Body of pancreas (tissue), 4 donors: ENCODE results near the gene BDNF. TPM values are rescaled to one million over a fixed set of nuclear protein-coding genes. Genes with fewer than 3 reads are reported as not detected.

Source experiments
- ATAC-seq: fragments of 150-250 bp; one replicate; pipeline ENCODE4 v1.9.1; 2016
- DNase-seq, 4 donors: peaks; one replicate each; pipeline ENCODE4 v3.0.0-alpha.2; 2019
- H3K27ac ChIP-seq, 4 donors: fragments of 200-600 bp; sonication (generic); 1 replicate in 3 of 4; 2 replicates in 1 of 4; pipeline versions ENCODE4 v1.5.1 to v1.6.1; 2016 to 2019; ENCODE audit warnings: mild to moderate bottlenecking in 1 of 4, mixed read lengths in 1 of 4, moderate library complexity in 1 of 4
- H3K27me3 ChIP-seq, 2 donors: fragments of 200-600 bp; sonication (generic); one replicate each; pipeline ENCODE4 v1.6.0; 2016; ENCODE audit warnings: mild to moderate bottlenecking in 1 of 2
- H3K36me3 ChIP-seq, 2 donors: fragments of 200-600 bp; sonication (generic); replicated peaks in 1 of 2; 2 replicates each; pipeline ENCODE4 v1.5.1; 2016; ENCODE audit warnings: low read depth in 2 of 2; ENCODE audit not compliant: insufficient read depth in 1 of 2
- H3K4me1 ChIP-seq: fragments of 200-600 bp; sonication (generic); one replicate; pipeline ENCODE4 v1.6.0; 2016
- H3K4me3 ChIP-seq, 2 donors: fragments of 200-600 bp; sonication (generic); 1 replicate in 1 of 2; 2 replicates in 1 of 2; pipeline ENCODE4 v1.5.1; 2016 to 2019
- H3K9me3 ChIP-seq, 3 donors: fragments of 200-600 bp; sonication (generic); 1 replicate in 2 of 3; 2 replicates in 1 of 3; pipeline ENCODE4 v1.5.1; 2016
- CTCF ChIP-seq, 7 experiments: fragments of 450-650 bp in 4 of 7; fragments of 200-600 bp in 3 of 7; sonication (generic) in 3 of 7; IDR thresholded peaks; one replicate each; pipeline ENCODE4 v1.5.1; 2016 to 2019; ENCODE audit warnings: antibody characterized with exemption in 7 of 7
- POLR2A ChIP-seq, 3 donors: fragments of 450-650 bp; IDR thresholded peaks; one replicate each; pipeline ENCODE4 v1.6.1; 2016; ENCODE audit warnings: antibody characterized with exemption in 3 of 3, mild to moderate bottlenecking in 2 of 3
- WGBS, 2 donors: methylation state at CpG; one replicate each; pipeline ENCODE4 v1.1.5; 2017; 5-methylcytosine and 5-hydroxymethylcytosine counted together
- intact Hi-C: fragments of 100-400 bp; cut with DNase I; formaldehyde crosslinking; loops from one replicate; pipeline ENCODE4 v1.15.1; 2023
- total RNA-seq, 2 donors: library from RNA; depleted of rRNA; stranded (reverse); fragments of >200 nt; gene quantifications; one replicate each; pipeline ENCODE4 v1.1.0, GENCODE V29; 2016

BDNF gene
- total RNA-seq, 2 donors from 2014 or later, result not detected

- no peaks in the 10 kb centered on the region for H3K9me3 ChIP-seq
- no peak overlapping the region for H3K27ac ChIP-seq
- H3K27me3 ChIP-seq, result no peaks in the 10 kb centered on the region
- 44 to 53% methylated on average over 5 of the region's 5 CpGs for WGBS, 2 donors
- TF ChIP-seq POLR2A (IDR thresholded peaks at IDR 0.05) (no peak), CTCF (IDR thresholded peaks at IDR 0.05) (no peak)
- H3K4me3 ChIP-seq, result no peak overlapping the region
- no peaks in the 10 kb centered on the region for H3K36me3 ChIP-seq
- DNase-seq (no peak), ATAC-seq (no peak)
- intact Hi-C loops, result loop anchor here (10.0 kb wide), 1 partner anchor 1631 kb away; no protein-coding TSS in a partner anchor
- no peaks in the 10 kb centered on the region for H3K4me1 ChIP-seq
Measured at GRCh38 chr11:27693398-27693797, 6.9 kb downstream of the BDNF start.

GRCh38 chr11:27692781-27693180 lies 7.5 kb downstream of the BDNF start:
- TF ChIP-seq POLR2A (IDR thresholded peaks at IDR 0.05) (no peak), CTCF (IDR thresholded peaks at IDR 0.05) (no peak)

GRCh38 chr11:27688076-27688475 lies 12.2 kb downstream of the BDNF start:
- Histone ChIP-seq H3K4me3 (no peak overlapping the region), H3K27ac (no peak overlapping the region), H3K9me3 (no peaks in the 10 kb centered on the region), H3K36me3 (no peaks in the 10 kb centered on the region), H3K4me1 (no peaks in the 10 kb centered on the region), H3K27me3 (no peaks in the 10 kb centered on the region)
- ATAC-seq, result no peak
- no peak for DNase-seq
- intact Hi-C loops, result no loop called here
- 79% methylated on average over 4 of the region's 4 CpGs; no CpG with 5 or more reads in 1 of the 2 donors for WGBS, 2 donors
- TF ChIP-seq CTCF (IDR thresholded peaks at IDR 0.05) (no peak), POLR2A (IDR thresholded peaks at IDR 0.05) (no peak)

More at GRCh38 chr11:27692781-27693180, 7.5 kb downstream of the BDNF start:
- H3K27me3 ChIP-seq, result no peaks in the 10 kb centered on the region
- H3K36me3 ChIP-seq, result no peaks in the 10 kb centered on the region
- ATAC-seq (no peak), DNase-seq (no peak)
- no peak overlapping the region for H3K4me3 ChIP-seq
- no peaks in the 10 kb centered on the region for H3K4me1 ChIP-seq
- intact Hi-C loops, result loop anchor here (10.0 kb wide), 1 partner anchor 1632 kb away; no protein-coding TSS in a partner anchor
- no peaks in the 10 kb centered on the region for H3K9me3 ChIP-seq
- WGBS, 2 donors, result 80 to 93% methylated on average over 2 of the region's 2 CpGs
- no peak overlapping the region for H3K27ac ChIP-seq

- Histone ChIP-seq H3K9me3 (no peaks in the 10 kb centered on the region), H3K27me3 (no peaks in the 10 kb centered on the region), H3K4me1 (no peaks in the 10 kb centered on the region), H3K27ac (no peak overlapping the region), H3K36me3 (no peaks in the 10 kb centered on the region), H3K4me3 (no peak overlapping the region)
- ATAC-seq (no peak), DNase-seq (no peak)
- TF ChIP-seq CTCF (IDR thresholded peaks at IDR 0.05) (no peak), POLR2A (IDR thresholded peaks at IDR 0.05) (no peak)
- 79% methylated on average over 1 of the region's 1 CpG for WGBS, 2 donors
- intact Hi-C loops, result no loop called here
Measured at GRCh38 chr11:27681664-27682063, 18.6 kb downstream of the BDNF start.
